AG09309 (cell line): ENCODE measurements around the gene PPP1R16B.
A peak's percentile ranks its signal among the peaks of the same experiment; 100 is the strongest.

Source experiments
- DNase-seq: peaks from one replicate; pipeline ENCODE4 v3.0.0-alpha.2; 2010; ENCODE audit warnings: low read depth
- H3K4me3 ChIP-seq: 2 replicates; pipeline ENCODE4 v1.5.1; 2011; ENCODE audit warnings: mild to moderate bottlenecking, low read depth, low read length, moderate library complexity; ENCODE audit not compliant: control insufficient read depth
- CTCF ChIP-seq: IDR thresholded peaks from 2 replicates; pipeline ENCODE4 v1.5.1; 2011; ENCODE audit warnings: mild to moderate bottlenecking, low read depth, low read length, inconsistent platforms; ENCODE audit not compliant: insufficient read depth, control insufficient read depth; ENCODE audit errors: missing control alignments

Gene PPP1R16B

DNA sequence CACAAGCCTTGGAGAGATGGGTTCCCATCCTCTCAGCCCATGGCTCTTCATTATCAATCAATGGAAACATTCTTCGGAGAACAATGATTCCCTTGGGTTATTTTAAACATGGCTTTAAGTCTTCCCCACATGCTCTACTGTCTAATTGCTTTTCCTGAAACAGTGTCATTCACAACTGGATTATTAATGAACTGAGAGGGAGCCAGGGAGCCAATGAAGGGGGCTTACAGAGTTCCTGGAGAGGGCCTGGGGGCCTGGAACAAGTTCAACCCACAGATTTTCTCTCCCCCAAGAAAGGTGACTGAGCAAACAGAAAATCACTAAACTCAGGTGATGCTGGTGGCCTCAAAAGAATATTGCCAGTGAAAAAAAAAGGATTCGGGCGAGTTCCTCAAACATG is 1.3 kb upstream of the PPP1R16B start:
- no peak for DNase-seq
- no peak overlapping the region for H3K4me3 ChIP-seq
- TF ChIP-seq CTCF: no peak

GRCh38 chr20:38804682-38805501 is 605 bp upstream of the PPP1R16B start:
- DNase-seq: no peak
- H3K4me3 ChIP-seq: no peak overlapping the region
- no peak for TF ChIP-seq CTCF

- DNase-seq: no peak
- no peak for TF ChIP-seq CTCF
- peak overlapping the region; percentile 27 for H3K4me3 ChIP-seq
Measured at GRCh38 chr20:38805958-38806854, 709 bp downstream of the PPP1R16B start.

DNA sequence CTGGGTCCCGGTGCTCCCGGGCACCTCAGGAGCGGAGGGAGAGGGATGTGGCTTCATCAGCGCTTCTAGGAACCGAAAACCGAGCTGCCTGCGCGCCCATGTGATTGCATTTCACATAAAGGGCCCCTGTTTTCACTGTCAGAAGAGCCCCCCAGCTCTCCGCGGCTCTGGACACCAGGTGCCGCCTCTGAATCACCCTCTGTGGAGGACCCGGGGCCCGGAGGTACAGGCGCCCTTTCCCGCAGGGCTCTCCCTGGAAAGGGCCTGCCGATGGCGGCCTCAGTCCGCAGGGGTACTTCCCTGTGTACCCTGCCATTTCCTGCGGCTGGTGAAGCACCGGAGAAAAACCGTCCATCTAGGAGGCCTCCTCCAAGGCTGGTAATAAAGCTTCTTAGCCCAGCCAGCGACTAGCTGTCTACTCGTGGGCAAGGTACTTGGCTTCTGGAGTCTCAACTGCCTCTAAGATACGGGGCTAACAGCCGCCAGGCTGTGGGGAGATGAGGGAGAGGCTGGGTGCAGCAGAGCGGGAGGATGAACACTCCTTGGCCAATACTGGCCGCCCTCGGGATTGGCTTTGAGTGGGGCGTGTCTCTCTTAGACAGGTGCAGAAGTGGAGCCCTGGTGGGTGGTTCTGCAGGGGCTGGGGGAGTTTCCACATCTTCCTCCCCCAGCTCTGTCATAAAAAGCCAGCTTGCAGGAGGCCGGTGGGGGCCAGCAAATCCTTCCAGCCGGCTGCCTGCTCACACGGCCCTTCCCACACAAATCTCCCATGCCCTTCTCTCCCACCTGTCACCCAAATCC is 1.6 kb downstream of the PPP1R16B start:
- no peak for TF ChIP-seq CTCF
- no peak overlapping the region for H3K4me3 ChIP-seq
- no peak for DNase-seq

DNA sequence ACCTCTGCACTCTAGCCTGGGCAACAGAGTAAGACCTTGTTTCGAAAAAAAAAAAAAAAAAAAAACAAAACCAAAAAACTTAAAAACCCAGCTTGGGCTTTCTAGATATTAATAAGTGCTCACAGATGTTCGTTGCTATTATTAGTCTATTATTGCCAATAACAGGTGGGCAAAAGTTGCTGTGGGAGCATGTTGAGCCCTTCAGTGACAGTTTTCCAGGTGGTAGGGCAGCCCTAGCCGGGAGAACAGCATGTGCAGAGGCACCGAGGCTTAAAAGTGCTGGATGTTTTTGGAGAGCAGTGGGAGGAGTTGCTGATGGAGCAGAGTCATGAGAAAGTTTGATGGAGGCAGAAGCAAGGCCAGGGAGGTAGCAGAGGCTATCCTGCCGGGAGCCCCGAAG is 4.4 kb downstream of the PPP1R16B start:
- no peak for DNase-seq
- no peak for TF ChIP-seq CTCF
- H3K4me3 ChIP-seq: no peak overlapping the region
